Stomach (tissue), 4 donors: ENCODE results near the gene CENPT.

Source experiments
- EP300 ChIP-seq: sonication (generic); formaldehyde crosslinking; IDR thresholded peaks from one replicate; pipeline ENCODE4 v1.6.1; 2017; ENCODE audit warnings: antibody characterized with exemption
- POLR2A ChIP-seq, 4 donors: fragments of 450-650 bp; IDR thresholded peaks; one replicate each; pipeline ENCODE4 v1.6.1; 2016; ENCODE audit warnings: antibody characterized with exemption in 4 of 4, control low read depth in 2 of 4, mild to moderate bottlenecking in 1 of 4, moderate library complexity in 1 of 4
- POLR2AphosphoS5 ChIP-seq, 3 donors: sonication (generic); formaldehyde crosslinking; IDR thresholded peaks; one replicate each; pipeline ENCODE4 v1.6.1; 2016; ENCODE audit warnings: antibody characterized with exemption in 3 of 3
- TF ChIP-seq, protein P1 (sequence below), 7 experiments: fragments of 450-650 bp in 4 of 7; fragments of 200-600 bp in 3 of 7; sonication (generic) in 3 of 7; IDR thresholded peaks; one replicate each; pipeline ENCODE4 v1.5.1; 2016 to 2019; ENCODE audit warnings: antibody characterized with exemption in 7 of 7, control low read depth in 2 of 7, mild to moderate bottlenecking in 1 of 7

DNA sequence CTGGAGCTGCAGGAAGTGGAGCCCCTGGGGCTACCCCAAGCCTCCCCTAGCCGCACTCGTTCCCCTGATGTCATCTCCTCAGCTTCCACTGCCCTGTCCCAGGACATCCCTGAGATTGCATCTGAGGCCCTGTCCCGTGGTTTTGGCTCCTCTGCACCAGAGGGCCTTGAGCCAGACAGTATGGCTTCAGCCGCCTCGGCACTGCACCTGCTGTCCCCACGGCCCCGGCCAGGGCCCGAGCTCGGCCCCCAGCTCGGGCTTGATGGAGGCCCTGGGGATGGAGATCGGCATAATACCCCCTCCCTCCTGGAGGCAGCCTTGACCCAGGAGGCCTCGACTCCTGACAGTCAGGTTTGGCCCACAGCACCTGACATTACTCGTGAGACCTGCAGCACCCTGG, 33.1 kb upstream of the CENPT start:
- TF ChIP-seq, protein P1, sequence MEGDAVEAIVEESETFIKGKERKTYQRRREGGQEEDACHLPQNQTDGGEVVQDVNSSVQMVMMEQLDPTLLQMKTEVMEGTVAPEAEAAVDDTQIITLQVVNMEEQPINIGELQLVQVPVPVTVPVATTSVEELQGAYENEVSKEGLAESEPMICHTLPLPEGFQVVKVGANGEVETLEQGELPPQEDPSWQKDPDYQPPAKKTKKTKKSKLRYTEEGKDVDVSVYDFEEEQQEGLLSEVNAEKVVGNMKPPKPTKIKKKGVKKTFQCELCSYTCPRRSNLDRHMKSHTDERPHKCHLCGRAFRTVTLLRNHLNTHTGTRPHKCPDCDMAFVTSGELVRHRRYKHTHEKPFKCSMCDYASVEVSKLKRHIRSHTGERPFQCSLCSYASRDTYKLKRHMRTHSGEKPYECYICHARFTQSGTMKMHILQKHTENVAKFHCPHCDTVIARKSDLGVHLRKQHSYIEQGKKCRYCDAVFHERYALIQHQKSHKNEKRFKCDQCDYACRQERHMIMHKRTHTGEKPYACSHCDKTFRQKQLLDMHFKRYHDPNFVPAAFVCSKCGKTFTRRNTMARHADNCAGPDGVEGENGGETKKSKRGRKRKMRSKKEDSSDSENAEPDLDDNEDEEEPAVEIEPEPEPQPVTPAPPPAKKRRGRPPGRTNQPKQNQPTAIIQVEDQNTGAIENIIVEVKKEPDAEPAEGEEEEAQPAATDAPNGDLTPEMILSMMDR (IDR thresholded peaks at IDR 0.05), result no peak
- TF ChIP-seq EP300 (no peak), POLR2A (IDR thresholded peaks at IDR 0.05) (no peak), POLR2AphosphoS5 (IDR thresholded peaks at IDR 0.05) (no peak)
